Testis (tissue), 3 donors: ENCODE data around the gene SLC6A9. TPM values are rescaled to one million over a fixed set of nuclear protein-coding genes. Genes with fewer than 3 reads are reported as not detected.

Experiments used
- DNase-seq: peaks from one replicate; pipeline ENCODE4 v3.0.0-alpha.2; 2019
- H3K27ac ChIP-seq, 2 donors: fragments of 200-600 bp; sonication (generic); one replicate each; pipeline ENCODE4 v1.5.1; 2019
- H3K27me3 ChIP-seq: fragments of 200-600 bp; sonication (generic); one replicate; pipeline ENCODE4 v1.5.1; 2019
- H3K36me3 ChIP-seq: fragments of 200-600 bp; sonication (generic); one replicate; pipeline ENCODE4 v1.5.1; 2017; ENCODE audit warnings: low read depth; ENCODE audit errors: missing control alignments
- H3K4me1 ChIP-seq: fragments of 200-600 bp; sonication (generic); one replicate; pipeline ENCODE4 v1.5.1; 2019
- H3K4me3 ChIP-seq, 2 donors: fragments of 200-600 bp; sonication (generic); one replicate each; pipeline ENCODE4 v1.5.1; 2017 to 2019
- H3K9me3 ChIP-seq: fragments of 200-600 bp; sonication (generic); one replicate; pipeline ENCODE4 v1.5.1; 2017
- CTCF ChIP-seq, 3 experiments: fragments of 450-650 bp in 2 of 3; fragments of 200-600 bp in 1 of 3; sonication (generic) in 1 of 3; IDR thresholded peaks; one replicate each; pipeline ENCODE4 v1.5.1; 2016 to 2019; ENCODE audit warnings: antibody characterized with exemption in 3 of 3, mild to moderate bottlenecking in 2 of 3, moderate library complexity in 1 of 3
- POLR2A ChIP-seq: fragments of 450-650 bp; IDR thresholded peaks from one replicate; pipeline ENCODE4 v1.6.1; 2017; ENCODE audit warnings: antibody characterized with exemption, mild to moderate bottlenecking, moderate library complexity
- WGBS, 2 donors: methylation state at CpG; one replicate each; pipeline ENCODE4 v1.1.5; 2018; 5-methylcytosine and 5-hydroxymethylcytosine counted together
- intact Hi-C: fragments of 100-400 bp; cut with DNase I; formaldehyde crosslinking; loops from one replicate; pipeline ENCODE4 v1.15.1; 2023; ENCODE audit warnings: low total_unique reads
- polyA plus RNA-seq: library from polyadenylated mRNA; stranded (reverse); fragments of 350-450 nt; fragmentation: Illumina TruSeq; extraction: RNeasy Lipid Tissue Mini Kit (QIAGEN cat#74804); gene quantifications from one replicate; pipeline ENCODE4 v1.2.3, GENCODE V29; 2014; ENCODE audit warnings: low read depth, low replicate concordance; ENCODE audit not compliant: insufficient read depth
- total RNA-seq, 2 donors: library from RNA; depleted of rRNA; stranded (reverse); fragments of >200 nt; gene quantifications; one replicate each; pipeline ENCODE4 v1.2.3, GENCODE V29; 2016

SLC6A9 gene
- total and polyA plus RNA-seq, 3 donors from 2014 or later: 1.2 to 2.3 (median 1.7) TPM

- peak; percentile 50 for DNase-seq
- whole genome bisulfite sequencing, 2 donors: 3% methylated on average over 35 of the region's 45 CpGs; no CpG with 5 or more reads in 1 of the 2 donors
Measured at GRCh38 chr1:43979528-43980254, 51.6 kb downstream of the SLC6A9 start.

GRCh38 chr1:43979261-43979527 is 52.1 kb downstream of the SLC6A9 start:
- Histone ChIP-seq H3K4me3 (peak overlapping the region; percentile 58 to 67), H3K27me3 (no peaks in the 10 kb centered on the region), H3K4me1 (peaks cover 30% of the 10 kb centered on the region), H3K27ac (peak overlapping the region in 1 of 2 donors; percentile 56), H3K36me3 (no peaks in the 10 kb centered on the region), H3K9me3 (no peaks in the 10 kb centered on the region)
- WGBS, 2 donors: 0% methylated on average over 4 of the region's 45 CpGs; no CpG with 5 or more reads in 1 of the 2 donors
- no peak for DNase-seq
- intact Hi-C loops: no loop called here
- TF ChIP-seq CTCF (IDR thresholded peaks at IDR 0.05) (no peak), POLR2A (no peak)

More at GRCh38 chr1:43979528-43980254, 51.6 kb downstream of the SLC6A9 start:
- H3K9me3 ChIP-seq: no peaks in the 10 kb centered on the region
- intact Hi-C loops: no loop called here
- H3K36me3 ChIP-seq: no peaks in the 10 kb centered on the region
- H3K4me1 ChIP-seq: peaks cover 27% of the 10 kb centered on the region
- H3K27me3 ChIP-seq: no peaks in the 10 kb centered on the region
- TF ChIP-seq POLR2A (no peak), CTCF (IDR thresholded peaks at IDR 0.05) (no peak)
- H3K4me3 ChIP-seq: peak overlapping the region; percentile 58 to 67
- peak overlapping the region; percentile 55 to 56 for H3K27ac ChIP-seq

- peak; percentile 47 for DNase-seq
- WGBS, 2 donors: 8 to 14% methylated on average over 10 to 24 of the region's 54 CpGs
- peak within 1 kb of the TSS; percentile 55 to 56 for H3K27ac ChIP-seq
- TF ChIP-seq POLR2A: no peak
- TF ChIP-seq CTCF (IDR thresholded peaks at IDR 0.05): no peak
- H3K36me3 ChIP-seq: no peaks in the 10 kb centered on the region
- H3K4me3 ChIP-seq: peak within 1 kb of the TSS; percentile 58 to 67
- intact Hi-C loops: no loop called here
- H3K4me1 ChIP-seq: peaks cover 32% of the 10 kb centered on the region
- no peaks in the 10 kb centered on the region for H3K9me3 ChIP-seq
- H3K27me3 ChIP-seq: no peaks in the 10 kb centered on the region
Measured at GRCh38 chr1:43978551-43979260, 52.6 kb downstream of the SLC6A9 start, which contains the start of gene B4GALT2. Gene B4GALT2, plus strand, starts transcription at chr1:43979210. Its CDS starts 1,951 bp downstream, at chr1:43981161.

DNA sequence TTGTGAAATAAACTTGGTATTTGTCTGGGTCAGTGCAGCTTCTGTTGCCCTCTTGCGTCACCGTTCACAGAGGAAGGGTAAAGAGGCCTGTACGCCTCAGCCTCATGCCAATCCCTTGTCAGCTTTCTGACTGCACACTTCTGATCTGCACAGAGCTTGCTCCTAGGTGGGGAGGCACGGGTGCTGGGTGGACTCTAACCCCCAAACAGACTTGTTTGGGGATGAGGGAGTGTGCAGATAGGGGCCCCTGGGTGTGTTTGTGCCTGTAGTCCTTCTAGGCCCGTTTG is 53.1 kb downstream of the SLC6A9 start:
- no peak overlapping the region for H3K27ac ChIP-seq
- intact Hi-C loops: no loop called here
- peaks cover 32% of the 10 kb centered on the region for H3K4me1 ChIP-seq
- TF ChIP-seq POLR2A: no peak
- no peak for TF ChIP-seq CTCF (IDR thresholded peaks at IDR 0.05)
- H3K4me3 ChIP-seq: no peak overlapping the region
- H3K27me3 ChIP-seq: no peaks in the 10 kb centered on the region
- 63 to 86% methylated on average over 2 to 5 of the region's 5 CpGs for WGBS, 2 donors
- no peak for DNase-seq
- H3K9me3 ChIP-seq: no peaks in the 10 kb centered on the region
- no peaks in the 10 kb centered on the region for H3K36me3 ChIP-seq
